Peyer's patch (tissue), 4 donors: ENCODE data around the gene XRCC5. TPM values are rescaled to one million over a fixed set of nuclear protein-coding genes. Genes with fewer than 3 reads are reported as not detected.

Source experiments
- DNase-seq, 3 donors: peaks; one replicate each; pipeline ENCODE4 v3.0.0-alpha.2; 2017 to 2019
- H3K27ac ChIP-seq, 4 donors: fragments of 200-600 bp; sonication (generic); one replicate each; pipeline ENCODE4 v1.5.1; 2016 to 2019
- H3K27me3 ChIP-seq, 2 donors: fragments of 200-600 bp; sonication (generic); one replicate each; pipeline ENCODE4 v1.5.1; 2019
- H3K36me3 ChIP-seq, 3 donors: fragments of 200-600 bp; sonication (generic); one replicate each; pipeline ENCODE4 v1.5.1; 2016 to 2019
- H3K4me1 ChIP-seq, 4 donors: fragments of 200-600 bp; sonication (generic); one replicate each; pipeline ENCODE4 v1.5.1; 2016 to 2019
- H3K4me3 ChIP-seq, 4 donors: fragments of 200-600 bp; sonication (generic); 1 replicate in 3 of 4; 2 replicates in 1 of 4; pipeline ENCODE4 v1.5.1; 2016 to 2019; ENCODE audit warnings: mild to moderate bottlenecking in 1 of 4
- H3K9me3 ChIP-seq, 4 donors: fragments of 200-600 bp; sonication (generic); one replicate each; pipeline ENCODE4 v1.5.1; 2016 to 2019; ENCODE audit warnings: mild to moderate bottlenecking in 1 of 4
- POLR2A ChIP-seq, 2 donors: fragments of 450-650 bp; IDR thresholded peaks; one replicate each; pipeline ENCODE4 v1.5.1; 2017; ENCODE audit warnings: antibody characterized with exemption in 2 of 2, mild to moderate bottlenecking in 2 of 2, moderate library complexity in 2 of 2
- total RNA-seq, 4 donors: library from RNA; depleted of rRNA; stranded (reverse); fragments of >200 nt; gene quantifications; one replicate each; pipeline ENCODE4 v1.1.0, GENCODE V29; 2016
- TF ChIP-seq, protein P1 (sequence below), 6 experiments: fragments of 450-650 bp in 4 of 6; fragments of 200-600 bp in 2 of 6; sonication (generic) in 1 of 6; IDR thresholded peaks; one replicate each; pipeline ENCODE4 v1.5.1; 2017 to 2019; ENCODE audit warnings: antibody characterized with exemption in 6 of 6, mild to moderate bottlenecking in 3 of 6, moderate library complexity in 1 of 6

Gene XRCC5
- total RNA-seq, 4 donors from 2014 or later: 81.7 to 140 (median 111) TPM

DNA sequence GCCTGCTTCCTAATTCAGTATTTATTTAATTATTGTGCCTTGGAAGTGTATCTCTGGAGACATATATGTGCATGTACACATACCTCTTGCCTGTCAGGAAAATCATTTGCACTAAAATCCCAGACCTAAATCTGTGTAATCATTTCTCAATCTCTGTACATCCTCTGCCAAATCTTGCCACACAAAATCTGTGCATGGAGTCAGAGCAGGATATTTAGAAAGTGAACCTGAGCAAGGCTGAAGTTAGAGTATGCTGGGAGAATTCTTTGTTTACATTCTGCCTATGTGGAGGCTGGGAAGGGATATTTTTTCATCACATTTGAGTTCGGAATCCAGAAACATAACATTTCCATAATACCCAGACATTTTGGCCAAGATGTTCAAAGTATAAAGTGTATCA lies 9.3 kb downstream of the XRCC5 start:
- Histone ChIP-seq H3K36me3 (peaks cover 0 to 84% (median 0%) of the 10 kb centered on the region in 3 donors), H3K27ac (no peak overlapping the region), H3K4me3 (no peak overlapping the region), H3K4me1 (peaks cover 0 to 15% (median 0%) of the 10 kb centered on the region in 4 donors), H3K9me3 (no peaks in the 10 kb centered on the region), H3K27me3 (no peaks in the 10 kb centered on the region)
- no peak for TF ChIP-seq POLR2A (IDR thresholded peaks at IDR 0.05)
- TF ChIP-seq, protein P1, sequence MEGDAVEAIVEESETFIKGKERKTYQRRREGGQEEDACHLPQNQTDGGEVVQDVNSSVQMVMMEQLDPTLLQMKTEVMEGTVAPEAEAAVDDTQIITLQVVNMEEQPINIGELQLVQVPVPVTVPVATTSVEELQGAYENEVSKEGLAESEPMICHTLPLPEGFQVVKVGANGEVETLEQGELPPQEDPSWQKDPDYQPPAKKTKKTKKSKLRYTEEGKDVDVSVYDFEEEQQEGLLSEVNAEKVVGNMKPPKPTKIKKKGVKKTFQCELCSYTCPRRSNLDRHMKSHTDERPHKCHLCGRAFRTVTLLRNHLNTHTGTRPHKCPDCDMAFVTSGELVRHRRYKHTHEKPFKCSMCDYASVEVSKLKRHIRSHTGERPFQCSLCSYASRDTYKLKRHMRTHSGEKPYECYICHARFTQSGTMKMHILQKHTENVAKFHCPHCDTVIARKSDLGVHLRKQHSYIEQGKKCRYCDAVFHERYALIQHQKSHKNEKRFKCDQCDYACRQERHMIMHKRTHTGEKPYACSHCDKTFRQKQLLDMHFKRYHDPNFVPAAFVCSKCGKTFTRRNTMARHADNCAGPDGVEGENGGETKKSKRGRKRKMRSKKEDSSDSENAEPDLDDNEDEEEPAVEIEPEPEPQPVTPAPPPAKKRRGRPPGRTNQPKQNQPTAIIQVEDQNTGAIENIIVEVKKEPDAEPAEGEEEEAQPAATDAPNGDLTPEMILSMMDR (IDR thresholded peaks at IDR 0.05): no peak
- no peak for DNase-seq

DNA sequence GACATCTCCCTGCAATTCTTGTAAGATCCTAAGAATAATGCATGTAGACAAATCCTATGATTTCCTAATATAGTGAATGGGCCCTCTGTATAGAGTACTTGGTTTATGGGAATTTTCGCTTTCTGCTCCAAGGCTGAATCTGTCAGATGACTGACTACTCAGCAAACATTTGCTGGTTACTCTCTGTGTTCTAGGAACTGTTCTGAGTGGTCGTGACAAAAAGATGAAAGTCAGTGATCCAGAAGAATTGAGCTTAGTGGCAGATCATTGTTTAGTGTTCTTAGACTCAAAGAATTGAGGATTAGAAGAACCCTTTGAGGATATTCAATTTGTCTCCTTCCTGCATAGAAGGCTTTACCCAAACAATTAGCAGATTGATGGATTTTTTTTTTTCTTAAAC lies 10.0 kb downstream of the XRCC5 start:
- no peak overlapping the region for H3K4me3 ChIP-seq
- H3K27me3 ChIP-seq: no peaks in the 10 kb centered on the region
- H3K27ac ChIP-seq: no peak overlapping the region
- peaks cover 0 to 84% (median 0%) of the 10 kb centered on the region in 3 donors for H3K36me3 ChIP-seq
- H3K9me3 ChIP-seq: no peaks in the 10 kb centered on the region
- TF ChIP-seq POLR2A (IDR thresholded peaks at IDR 0.05): no peak
- TF ChIP-seq, protein P1 (IDR thresholded peaks at IDR 0.05): no peak
- DNase-seq: no peak
- H3K4me1 ChIP-seq: peaks cover 0 to 12% (median 0%) of the 10 kb centered on the region in 4 donors

DNA sequence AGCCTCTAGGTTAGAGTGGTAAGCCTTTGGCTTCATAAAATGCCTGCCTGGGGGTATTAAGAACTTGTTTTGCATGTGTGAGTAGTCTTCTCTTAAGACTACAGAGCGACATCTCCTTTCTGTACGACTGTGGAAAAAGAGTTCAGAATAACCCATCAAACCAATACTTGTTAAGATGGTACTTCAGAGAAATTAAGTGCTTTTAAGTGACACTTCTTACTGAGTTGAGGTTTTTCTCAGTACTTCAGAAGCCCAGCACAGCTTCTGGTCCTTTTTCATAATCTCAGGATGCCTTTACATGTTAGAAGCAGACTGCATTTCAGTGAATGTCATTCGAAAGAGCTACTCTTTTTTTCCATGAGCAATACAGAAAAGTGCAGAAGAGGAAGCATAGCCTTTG lies 10.8 kb downstream of the XRCC5 start:
- peaks cover 0 to 89% (median 0%) of the 10 kb centered on the region in 3 donors for H3K36me3 ChIP-seq
- no peaks in the 10 kb centered on the region for H3K27me3 ChIP-seq
- H3K27ac ChIP-seq: no peak overlapping the region
- no peaks in the 10 kb centered on the region for H3K9me3 ChIP-seq
- no peak overlapping the region for H3K4me3 ChIP-seq
- no peak for DNase-seq
- no peak for TF ChIP-seq POLR2A (IDR thresholded peaks at IDR 0.05)
- TF ChIP-seq, protein P1 (IDR thresholded peaks at IDR 0.05): no peak
- H3K4me1 ChIP-seq: peaks cover 0 to 8% (median 0%) of the 10 kb centered on the region in 4 donors

DNA sequence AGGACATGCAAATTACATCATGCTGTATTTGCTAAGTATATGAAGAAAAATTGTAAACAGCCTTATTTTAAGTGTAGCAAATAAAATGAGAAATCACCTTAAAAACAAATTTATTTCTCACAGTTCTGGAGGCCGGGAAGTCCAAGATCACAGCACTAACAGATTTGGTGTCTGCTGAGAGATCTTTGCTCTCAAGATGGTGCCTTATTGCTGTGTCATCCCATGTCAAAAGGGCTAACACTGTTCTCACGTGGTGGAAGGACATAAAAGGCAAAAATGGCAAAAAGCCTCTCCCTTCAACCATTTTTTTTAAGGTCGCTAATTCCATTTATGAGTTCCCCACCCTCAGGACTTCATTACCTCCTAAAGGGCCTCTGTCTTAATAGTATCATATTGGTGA lies 12.1 kb downstream of the XRCC5 start:
- no peak overlapping the region for H3K4me3 ChIP-seq
- H3K9me3 ChIP-seq: no peaks in the 10 kb centered on the region
- DNase-seq: no peak
- TF ChIP-seq POLR2A (IDR thresholded peaks at IDR 0.05): no peak
- TF ChIP-seq, protein P1 (IDR thresholded peaks at IDR 0.05): no peak
- no peak overlapping the region for H3K27ac ChIP-seq
- H3K36me3 ChIP-seq: peaks cover 0 to 100% (median 0%) of the 10 kb centered on the region in 3 donors
- no peaks in the 10 kb centered on the region for H3K4me1 ChIP-seq
- H3K27me3 ChIP-seq: no peaks in the 10 kb centered on the region

DNA sequence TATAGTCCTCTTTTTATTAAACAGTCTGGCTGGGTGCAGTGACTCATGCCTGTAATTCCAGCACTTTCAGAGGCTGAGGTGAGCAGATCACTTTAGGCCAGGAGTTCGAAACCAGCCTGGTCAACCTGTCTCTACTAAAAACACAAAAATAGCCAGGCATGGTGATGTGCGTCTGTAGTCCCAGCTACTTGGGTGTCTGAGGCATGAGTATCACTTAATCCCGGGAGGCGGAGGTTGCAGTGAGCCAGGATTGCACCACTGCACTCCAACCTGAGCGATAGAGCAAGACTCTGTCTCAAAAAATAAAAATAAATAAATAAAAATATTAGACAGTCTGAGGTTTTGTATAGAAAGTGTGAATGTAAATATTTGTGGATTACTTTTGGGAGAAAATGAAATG lies 17.8 kb downstream of the XRCC5 start:
- Histone ChIP-seq H3K36me3 (peaks cover 0 to 100% (median 0%) of the 10 kb centered on the region in 3 donors), H3K9me3 (no peaks in the 10 kb centered on the region), H3K4me1 (no peaks in the 10 kb centered on the region), H3K4me3 (no peak overlapping the region), H3K27me3 (no peaks in the 10 kb centered on the region), H3K27ac (no peak overlapping the region)
- TF ChIP-seq, protein P1 (IDR thresholded peaks at IDR 0.05): no peak
- TF ChIP-seq POLR2A (IDR thresholded peaks at IDR 0.05): no peak
- DNase-seq: no peak
